Large intestine (tissue), 3 donors: Measurements from ENCODE around the gene GPR68. TPM values are rescaled to one million over a fixed set of nuclear protein-coding genes. Genes with fewer than 3 reads are reported as not detected.

Experiments
- DNase-seq, 2 donors: peaks; one replicate each; pipeline versions ENCODE4 v3.0.0 to v3.0.0-alpha.2; 2013
- H3K27ac ChIP-seq: one replicate; pipeline ENCODE4 v1.5.1; 2013; ENCODE audit warnings: low read length
- H3K27me3 ChIP-seq: 2 replicates; pipeline ENCODE4 v1.6.1; 2013; ENCODE audit warnings: low read length; ENCODE audit not compliant: control insufficient read depth, insufficient read depth
- H3K36me3 ChIP-seq: 2 replicates; pipeline ENCODE4 v1.6.1; 2013; ENCODE audit warnings: low read length; ENCODE audit not compliant: control insufficient read depth, insufficient read depth
- H3K4me1 ChIP-seq: one replicate; pipeline ENCODE4 v1.6.1; 2013; ENCODE audit warnings: low read length; ENCODE audit not compliant: control insufficient read depth, insufficient read depth
- H3K4me3 ChIP-seq: one replicate; pipeline ENCODE4 v1.5.1; 2013; ENCODE audit warnings: low read length
- H3K9me3 ChIP-seq: one replicate; pipeline ENCODE4 v1.6.1; 2013; ENCODE audit warnings: mild to moderate bottlenecking, low read depth, low read length, moderate library complexity; ENCODE audit not compliant: control insufficient read depth
- WGBS: methylation state at CpG from one replicate; pipeline ENCODE4 v1.1.5; 2013; ENCODE audit warnings: low lambda C conversion rate; ENCODE audit not compliant: insufficient coverage; 5-methylcytosine and 5-hydroxymethylcytosine counted together
- polyA plus RNA-seq: library from polyadenylated mRNA; unstranded; fragments of 120-200 nt; gene quantifications from one replicate; pipeline ENCODE4 v1.2.1, GENCODE V29; 2013

Gene GPR68
- polyA plus RNA-seq, 1 donor, result 2.9 TPM

- 63% methylated on average over 2 of the region's 7 CpGs for WGBS
- Histone ChIP-seq H3K4me1 (no peaks in the 10 kb centered on the region), H3K27me3 (peaks cover 5% of the 10 kb centered on the region), H3K4me3 (no peak overlapping the region), H3K27ac (no peak overlapping the region), H3K9me3 (no peaks in the 10 kb centered on the region), H3K36me3 (no peaks in the 10 kb centered on the region)
- DNase-seq, result no peak
These were observed 2.6 kb downstream of the GPR68 start for GRCh38 chr14:91241863-91242262.

GRCh38 chr14:91238661-91239060 is 5.8 kb downstream of the GPR68 start:
- H3K4me1 ChIP-seq, result peaks cover 6% of the 10 kb centered on the region
- H3K9me3 ChIP-seq, result peaks cover 10% of the 10 kb centered on the region
- H3K27me3 ChIP-seq, result no peaks in the 10 kb centered on the region
- DNase-seq, result no peak
- 100% methylated on average over 4 of the region's 8 CpGs for whole genome bisulfite sequencing
- no peak overlapping the region for H3K4me3 ChIP-seq
- no peak overlapping the region for H3K27ac ChIP-seq
- no peaks in the 10 kb centered on the region for H3K36me3 ChIP-seq

- H3K4me3 ChIP-seq, result no peak overlapping the region
- H3K9me3 ChIP-seq, result peaks cover 14% of the 10 kb centered on the region
- no peak overlapping the region for H3K27ac ChIP-seq
- H3K27me3 ChIP-seq, result no peaks in the 10 kb centered on the region
- H3K36me3 ChIP-seq, result no peaks in the 10 kb centered on the region
- no peak for DNase-seq
- peaks cover 6% of the 10 kb centered on the region for H3K4me1 ChIP-seq
- WGBS, result no CpG with 5 or more reads among the region's 4 CpGs
These were observed 6.4 kb downstream of the GPR68 start for GRCh38 chr14:91238085-91238484.

GRCh38 chr14:91237219-91237618 is 7.3 kb downstream of the GPR68 start:
- WGBS, result 100% methylated on average over 1 of the region's 7 CpGs
- H3K9me3 ChIP-seq, result peaks cover 14% of the 10 kb centered on the region
- DNase-seq, result no peak
- no peaks in the 10 kb centered on the region for H3K36me3 ChIP-seq
- no peaks in the 10 kb centered on the region for H3K27me3 ChIP-seq
- H3K27ac ChIP-seq, result no peak overlapping the region
- no peak overlapping the region for H3K4me3 ChIP-seq
- peaks cover 6% of the 10 kb centered on the region for H3K4me1 ChIP-seq

GRCh38 chr14:91235841-91236240 is 8.7 kb downstream of the GPR68 start:
- WGBS, result 100% methylated on average over 1 of the region's 7 CpGs
- H3K27ac ChIP-seq, result peak overlapping the region; percentile 48
- H3K36me3 ChIP-seq, result peaks cover 7% of the 10 kb centered on the region
- peaks cover 6% of the 10 kb centered on the region for H3K4me1 ChIP-seq
- H3K9me3 ChIP-seq, result peaks cover 14% of the 10 kb centered on the region
- H3K4me3 ChIP-seq, result no peak overlapping the region
- peak; percentile 48 to 71 for DNase-seq
- no peaks in the 10 kb centered on the region for H3K27me3 ChIP-seq

- H3K27me3 ChIP-seq, result no peaks in the 10 kb centered on the region
- no peak overlapping the region for H3K4me3 ChIP-seq
- peaks cover 6% of the 10 kb centered on the region for H3K4me1 ChIP-seq
- no peak overlapping the region for H3K27ac ChIP-seq
- peaks cover 14% of the 10 kb centered on the region for H3K9me3 ChIP-seq
- DNase-seq, result no peak
- WGBS, result no CpG with 5 or more reads among the region's 16 CpGs
- peaks cover 8% of the 10 kb centered on the region for H3K36me3 ChIP-seq
These were observed 9.8 kb downstream of the GPR68 start for GRCh38 chr14:91234791-91235114.

GRCh38 chr14:91233936-91234790 is 10.3 kb downstream of the GPR68 start:
- WGBS, result no CpG with 5 or more reads among the region's 63 CpGs
- peaks cover 14% of the 10 kb centered on the region for H3K9me3 ChIP-seq
- peaks cover 8% of the 10 kb centered on the region for H3K36me3 ChIP-seq
- DNase-seq, result no peak
- H3K4me1 ChIP-seq, result peaks cover 6% of the 10 kb centered on the region
- H3K27ac ChIP-seq, result no peak overlapping the region
- no peak overlapping the region for H3K4me3 ChIP-seq
- no peaks in the 10 kb centered on the region for H3K27me3 ChIP-seq

- DNase-seq, result no peak
- H3K9me3 ChIP-seq, result peaks cover 14% of the 10 kb centered on the region
- H3K27ac ChIP-seq, result no peak overlapping the region
- no CpG with 5 or more reads among the region's 2 CpGs for WGBS
- peaks cover 6% of the 10 kb centered on the region for H3K4me1 ChIP-seq
- H3K36me3 ChIP-seq, result peaks cover 8% of the 10 kb centered on the region
- no peak overlapping the region for H3K4me3 ChIP-seq
- no peaks in the 10 kb centered on the region for H3K27me3 ChIP-seq
These were observed 11.9 kb downstream of the GPR68 start for GRCh38 chr14:91232603-91233002.

- H3K4me1 ChIP-seq, result peaks cover 6% of the 10 kb centered on the region
- peaks cover 14% of the 10 kb centered on the region for H3K9me3 ChIP-seq
- no peak overlapping the region for H3K4me3 ChIP-seq
- no peaks in the 10 kb centered on the region for H3K27me3 ChIP-seq
- DNase-seq, result no peak
- H3K27ac ChIP-seq, result no peak overlapping the region
- H3K36me3 ChIP-seq, result peaks cover 13% of the 10 kb centered on the region
- WGBS, result 100% methylated on average over 1 of the region's 2 CpGs
These were observed 12.5 kb downstream of the GPR68 start for GRCh38 chr14:91232052-91232451.

- Histone ChIP-seq H3K36me3 (peaks cover 18% of the 10 kb centered on the region), H3K4me3 (no peak overlapping the region), H3K4me1 (peaks cover 5% of the 10 kb centered on the region), H3K9me3 (peaks cover 14% of the 10 kb centered on the region), H3K27me3 (no peaks in the 10 kb centered on the region), H3K27ac (no peak overlapping the region)
- no CpG with 5 or more reads among the region's 3 CpGs for WGBS
- no peak for DNase-seq
These were observed 13.1 kb downstream of the GPR68 start for GRCh38 chr14:91231446-91231845.
